Measurements from ENCODE around the gene ICA1L. TPM values are rescaled to one million over a fixed set of nuclear protein-coding genes. Genes with fewer than 3 reads are reported as not detected.
"Not testable (repeated sequence)": the region's sequence is repeated elsewhere in the genome, so short reads cannot be mapped to it uniquely, and the experiment has no call there.

ICA1L gene
- total RNA-seq (2014; rRNA removed; shearing (Covaris generic)), result 9.2 and 15.5 TPM in 2 replicates

DNA sequence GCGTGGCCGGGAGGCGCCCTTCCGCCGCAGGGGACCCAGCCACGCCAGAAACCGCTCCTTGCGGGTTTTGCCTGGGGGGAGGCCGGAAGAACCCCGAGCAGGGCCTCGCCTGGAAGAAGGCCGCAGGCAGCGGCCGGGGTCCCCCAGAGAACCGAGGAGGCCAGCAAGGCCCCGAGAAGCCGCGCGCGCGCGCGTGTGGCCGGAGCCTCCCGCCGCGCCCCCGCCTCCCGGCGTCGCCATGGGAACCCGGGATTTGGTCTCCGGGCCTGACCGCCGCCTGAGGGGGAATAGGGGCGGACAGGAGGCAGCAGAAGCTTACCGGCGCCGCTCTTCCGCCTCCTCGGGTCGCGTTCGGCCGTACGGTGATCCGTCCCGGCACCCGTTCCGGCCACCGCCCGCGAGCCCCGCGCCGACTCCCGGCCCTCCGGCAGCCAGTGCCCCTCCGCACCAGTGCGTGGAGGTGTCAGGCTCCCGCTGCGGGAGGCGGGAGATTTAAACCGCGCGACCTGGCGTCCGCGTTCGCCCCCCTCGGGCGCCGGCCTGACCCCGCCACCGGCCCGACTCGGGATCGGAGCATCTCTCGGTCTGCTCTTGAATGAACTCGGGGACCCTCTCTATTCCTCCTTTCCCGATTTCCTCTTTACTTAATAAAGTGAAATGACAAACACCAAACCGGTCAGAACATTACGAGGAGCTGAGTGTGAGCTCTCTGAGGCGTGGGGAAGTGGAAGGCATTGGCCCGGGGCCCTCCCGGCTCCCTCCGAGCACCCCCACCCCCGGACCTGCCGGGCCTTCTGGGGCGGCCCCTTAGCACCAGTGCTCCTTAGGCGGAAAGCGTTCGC, at the start of gene ICA1L:
Gene ICA1L (minus strand): TSS at position 467 of the 842 bp plus-strand sequence. CDS start 42,757 bp downstream, outside the sequence.
- peak; percentile 78 for DNase-seq (ENCODE audit: low spot score)
- in situ Hi-C loops (cut with HindIII; ENCODE audit: low sequenced_read_pairs), result no loop called here

DNA sequence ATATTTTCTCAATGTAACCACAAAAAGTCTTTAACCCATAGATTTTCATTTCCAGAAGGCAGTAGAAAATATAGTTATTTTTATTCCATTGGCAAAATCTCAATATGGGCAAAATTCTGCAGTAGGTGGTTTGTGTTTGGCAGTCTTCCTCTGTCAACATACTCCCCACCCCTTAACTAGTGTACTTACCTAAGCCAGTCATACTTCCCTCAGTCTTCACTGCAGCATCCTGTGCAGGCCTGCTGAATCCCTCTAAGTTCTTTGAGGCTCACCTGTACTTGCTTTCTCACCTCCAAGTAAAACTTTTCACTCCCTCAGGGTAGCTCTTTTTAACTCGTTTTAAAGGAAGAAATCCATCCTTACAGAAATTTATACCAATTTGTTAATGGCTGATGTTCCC, 47.3 kb upstream of the ICA1L start:
- in situ Hi-C loops (cut with HindIII; ENCODE audit: low sequenced_read_pairs), result no loop called here

GRCh38 chr2:202912342-202913201, 41.0 kb upstream of the ICA1L start:
- DNase-seq (ENCODE audit: low spot score), result peak; percentile 12
- in situ Hi-C loops (cut with HindIII; ENCODE audit: low sequenced_read_pairs), result not testable (repeated sequence)

More for the DNA sequence above, 47.3 kb upstream of the ICA1L start:
- no peak for DNase-seq (ENCODE audit: low spot score)

- in situ Hi-C loops (cut with HindIII; ENCODE audit: low sequenced_read_pairs), result no loop called here
These were observed 40.2 kb upstream of the ICA1L start, which contains the start of the genes CARF and WDR12 for GRCh38 chr2:202911512-202912341. TSS of gene CARF (plus strand) at chr2:202912275. CDS start at chr2:202941903, 29,628 bp downstream. TSS of gene WDR12 (minus strand) at chr2:202911673. CDS start at chr2:202911476, 197 bp downstream.

DNA sequence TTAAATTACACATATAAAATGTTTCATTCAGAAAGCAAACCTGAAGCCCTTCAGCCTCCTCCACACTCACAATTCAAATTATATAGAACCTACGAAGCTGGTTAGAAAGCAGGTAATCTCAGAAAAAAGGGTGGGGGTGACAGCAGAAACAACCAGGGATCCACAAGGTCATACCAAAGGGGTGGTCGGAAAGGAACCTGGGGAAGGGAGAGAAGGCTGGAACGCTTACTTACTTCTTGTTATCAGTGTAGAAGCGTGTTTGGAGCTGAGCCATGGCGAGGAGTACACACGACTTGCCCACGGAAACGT, 39.6 kb upstream of the ICA1L start:
- in situ Hi-C loops (cut with HindIII; ENCODE audit: low sequenced_read_pairs), result no loop called here
- no peak for DNase-seq (ENCODE audit: low spot score)

More at GRCh38 chr2:202911512-202912341, 40.2 kb upstream of the ICA1L start, which contains the start of the genes CARF and WDR12:
- DNase-seq (ENCODE audit: low spot score), result peak; percentile 96

DNA sequence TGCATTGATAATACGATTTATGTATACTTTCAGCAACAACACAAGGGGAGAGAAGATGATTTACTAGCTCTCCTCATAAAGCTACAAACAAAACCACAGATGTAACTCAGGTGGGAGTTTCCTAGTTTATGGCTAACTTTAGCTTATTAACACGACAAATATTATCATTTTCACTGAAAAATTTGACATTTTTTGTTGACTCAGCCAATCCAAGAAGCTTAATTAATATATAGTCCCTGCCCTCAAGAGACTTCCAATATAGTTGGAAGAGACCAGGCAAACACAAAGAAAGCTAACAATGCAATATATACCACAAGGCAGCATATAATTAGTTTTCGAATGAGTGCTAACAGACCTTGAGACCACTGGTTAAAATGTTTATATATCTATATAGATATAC, 39.1 kb upstream of the ICA1L start:
- in situ Hi-C loops (cut with HindIII; ENCODE audit: low sequenced_read_pairs), result no loop called here
- DNase-seq (ENCODE audit: low spot score), result no peak

DNA sequence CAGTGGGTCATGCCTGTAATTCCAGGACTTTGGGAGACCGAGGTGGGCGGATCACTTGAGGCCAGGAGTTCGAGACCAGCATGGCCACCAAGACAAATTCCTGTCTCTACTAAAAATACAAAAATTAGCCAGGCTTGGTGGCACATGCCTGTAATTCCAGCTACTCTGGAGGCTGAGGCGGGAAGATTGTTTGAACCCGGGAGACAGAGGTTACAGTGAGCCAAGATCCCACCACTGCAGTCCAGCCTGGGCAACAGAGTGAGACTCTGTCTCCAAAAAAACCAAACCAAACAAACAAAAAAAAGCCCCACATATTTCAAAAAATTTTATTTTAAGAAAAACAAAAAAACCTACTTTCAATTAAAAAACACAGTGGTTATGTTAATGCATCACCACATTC, 38.7 kb upstream of the ICA1L start:
- DNase-seq (ENCODE audit: low spot score); in situ Hi-C loops (cut with HindIII; ENCODE audit: low sequenced_read_pairs): not testable (repeated sequence)

- in situ Hi-C loops (cut with HindIII; ENCODE audit: low sequenced_read_pairs), result no loop called here
These were observed 38.0 kb upstream of the ICA1L start for GRCh38 chr2:202909394-202910192.

GRCh38 chr2:202908186-202908585, 36.6 kb upstream of the ICA1L start:
- in situ Hi-C loops (cut with HindIII; ENCODE audit: low sequenced_read_pairs), result no loop called here
- no peak for DNase-seq (ENCODE audit: low spot score)

More at GRCh38 chr2:202909394-202910192, 38.0 kb upstream of the ICA1L start:
- DNase-seq (ENCODE audit: low spot score), result no peak

DNA sequence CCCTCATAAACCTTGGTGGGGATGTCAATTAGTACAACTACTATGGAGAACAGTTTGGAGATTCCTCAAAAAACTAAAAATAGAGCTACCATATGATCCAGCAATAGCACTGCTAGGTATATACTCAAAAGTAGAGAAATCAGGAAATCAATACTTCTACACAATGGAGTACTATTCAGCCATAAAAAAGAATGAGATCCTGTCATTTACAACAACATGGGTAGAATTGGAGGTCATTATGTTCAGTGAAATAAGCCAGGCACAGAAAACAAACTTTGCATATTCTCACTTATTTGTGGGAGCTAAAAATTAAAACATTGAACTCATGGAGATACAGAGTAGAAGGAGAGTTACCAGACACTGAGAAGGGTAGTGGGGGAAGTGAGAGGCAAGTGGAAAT, 33.9 kb upstream of the ICA1L start:
- in situ Hi-C loops (cut with HindIII; ENCODE audit: low sequenced_read_pairs), result not testable (repeated sequence)

DNA sequence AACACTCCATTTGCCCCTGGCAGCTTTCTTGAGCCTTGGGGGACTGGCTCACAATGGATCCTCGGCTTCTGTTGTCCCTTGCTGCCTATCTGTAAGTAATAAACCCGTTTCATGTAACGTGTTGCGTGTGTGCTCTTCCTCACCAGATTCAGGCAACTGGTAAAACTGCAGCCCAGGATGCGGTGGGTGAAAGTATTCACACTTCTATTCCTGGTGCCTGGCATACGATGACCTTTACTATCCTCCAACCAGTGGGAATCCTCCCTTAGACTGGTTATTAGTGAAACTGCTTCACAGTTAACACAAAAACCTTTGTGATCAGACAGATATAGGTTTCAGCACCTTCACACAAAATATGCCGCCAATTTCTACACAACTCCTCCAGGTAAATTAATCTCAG, 13.6 kb upstream of the ICA1L start:
- DNase-seq (ENCODE audit: low spot score), result no peak
- in situ Hi-C loops (cut with HindIII; ENCODE audit: low sequenced_read_pairs), result no loop called here

More for the DNA sequence above, 33.9 kb upstream of the ICA1L start:
- not testable (repeated sequence) for DNase-seq (ENCODE audit: low spot score)

- no peak for DNase-seq (ENCODE audit: low spot score)
- in situ Hi-C loops (cut with HindIII; ENCODE audit: low sequenced_read_pairs), result no loop called here
These were observed 12.6 kb upstream of the ICA1L start for GRCh38 chr2:202883987-202884675.

- no peak for DNase-seq (ENCODE audit: low spot score)
- in situ Hi-C loops (cut with HindIII; ENCODE audit: low sequenced_read_pairs), result no loop called here
These were observed 10.0 kb upstream of the ICA1L start for GRCh38 chr2:202881570-202881969.

- in situ Hi-C loops (cut with HindIII; ENCODE audit: low sequenced_read_pairs), result no loop called here
- no peak for DNase-seq (ENCODE audit: low spot score)
These were observed 6.1 kb upstream of the ICA1L start for GRCh38 chr2:202877699-202878098.

DNA sequence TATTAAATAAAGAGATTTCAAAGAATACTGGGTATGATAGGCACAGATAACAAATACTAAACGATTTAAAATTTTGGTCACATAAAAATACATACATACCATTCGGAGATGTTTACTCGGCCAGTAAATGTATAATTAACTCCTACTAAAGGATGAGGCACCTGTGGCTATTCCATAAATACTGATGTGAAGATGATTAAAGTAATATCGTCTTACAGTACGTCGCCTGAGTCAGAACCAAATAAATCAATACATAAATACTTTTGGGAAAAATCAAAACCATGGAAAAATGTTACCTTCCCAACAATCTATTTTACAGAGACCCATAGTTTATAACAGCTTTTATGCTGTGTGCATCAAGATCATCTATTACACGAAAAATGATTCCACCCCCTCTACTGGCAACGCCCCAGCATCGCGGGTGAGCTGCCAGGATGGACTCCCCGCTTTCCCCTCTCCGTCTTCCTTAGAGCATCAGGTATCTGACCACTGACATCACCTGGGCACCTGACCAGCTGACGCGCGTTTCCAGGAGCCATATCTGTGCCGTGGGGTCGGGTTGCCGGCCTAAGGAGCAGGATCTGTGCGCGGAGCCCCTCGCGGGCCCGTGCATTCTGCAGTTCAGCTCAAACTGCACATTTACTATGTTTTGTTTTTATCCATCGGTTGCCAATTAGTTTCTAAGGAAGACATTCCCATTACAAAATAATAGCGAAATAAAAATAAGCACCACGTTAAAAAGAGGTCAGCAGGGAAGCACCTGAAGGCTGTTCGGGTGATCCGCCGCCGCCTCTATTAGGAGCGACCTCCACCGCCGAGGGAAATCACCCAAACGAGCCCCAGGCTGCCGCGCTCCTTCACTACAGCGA, 901 bp downstream of the ICA1L start:
- in situ Hi-C loops (cut with HindIII; ENCODE audit: low sequenced_read_pairs), result no loop called here
- peak; percentile 95 for DNase-seq (ENCODE audit: low spot score)

- DNase-seq (ENCODE audit: low spot score), result no peak
- in situ Hi-C loops (cut with HindIII; ENCODE audit: low sequenced_read_pairs), result no loop called here
These were observed 9.6 kb downstream of the ICA1L start for GRCh38 chr2:202861987-202862386.

- DNase-seq (ENCODE audit: low spot score), result no peak
- in situ Hi-C loops (cut with HindIII; ENCODE audit: low sequenced_read_pairs), result no loop called here
These were observed 13.0 kb downstream of the ICA1L start for GRCh38 chr2:202858601-202859000.
